GM21786 (cell line): ENCODE measurements around the gene VTCN1.
A peak's percentile ranks its signal among the peaks of the same experiment; 100 is the strongest.
"Not testable (repeated sequence)": the region's sequence is repeated elsewhere in the genome, so short reads cannot be mapped to it uniquely, and the experiment has no call there.

Experiments used
- ATAC-seq: cut with Tn5 transposase; IDR thresholded peaks from one replicate; pipeline ENCODE4 v1.9.1; 2021; ENCODE audit not compliant: unreplicated experiment

VTCN1 gene

DNA sequence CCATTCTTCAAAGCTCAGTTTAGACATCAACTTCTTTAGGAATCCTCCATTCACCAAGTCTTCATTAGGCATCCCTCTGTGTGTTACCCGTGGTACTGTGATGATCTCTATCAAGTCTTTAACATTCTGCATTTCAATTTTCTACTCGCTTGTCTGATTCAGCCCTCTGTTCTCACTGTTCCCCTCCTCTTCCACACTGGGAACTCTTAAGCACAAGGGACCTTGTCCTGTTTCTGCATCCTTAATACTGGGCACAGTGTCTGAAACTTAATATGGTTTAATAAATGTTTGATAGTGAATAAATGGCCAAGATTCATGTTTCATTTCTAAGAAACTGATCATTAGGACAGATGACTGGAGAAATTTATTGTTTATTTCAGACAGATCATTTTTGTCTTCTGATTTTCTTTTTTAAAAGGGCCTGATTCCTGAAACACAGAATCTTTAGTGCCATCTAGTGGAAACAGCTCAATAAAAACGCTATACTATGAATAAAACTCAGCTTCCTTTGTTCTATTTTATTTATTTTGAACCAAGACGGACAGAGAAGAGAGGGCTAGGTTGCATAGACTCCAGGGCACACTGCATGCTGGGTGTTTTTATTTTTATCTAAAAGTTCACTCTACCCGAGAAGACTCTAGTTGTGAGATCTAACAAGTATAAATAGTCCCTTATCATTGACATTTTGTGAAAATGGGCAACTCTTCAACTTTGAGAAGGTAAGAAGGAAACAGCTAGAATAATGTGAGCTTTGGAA lies 82.2 kb downstream of the VTCN1 start:
- no peak for ATAC-seq

GRCh38 chr1:117127795-117128194 lies 82.9 kb downstream of the VTCN1 start:
- ATAC-seq, result no peak

- no peak for ATAC-seq
Measured at GRCh38 chr1:117124661-117125060, 86.1 kb downstream of the VTCN1 start.

DNA sequence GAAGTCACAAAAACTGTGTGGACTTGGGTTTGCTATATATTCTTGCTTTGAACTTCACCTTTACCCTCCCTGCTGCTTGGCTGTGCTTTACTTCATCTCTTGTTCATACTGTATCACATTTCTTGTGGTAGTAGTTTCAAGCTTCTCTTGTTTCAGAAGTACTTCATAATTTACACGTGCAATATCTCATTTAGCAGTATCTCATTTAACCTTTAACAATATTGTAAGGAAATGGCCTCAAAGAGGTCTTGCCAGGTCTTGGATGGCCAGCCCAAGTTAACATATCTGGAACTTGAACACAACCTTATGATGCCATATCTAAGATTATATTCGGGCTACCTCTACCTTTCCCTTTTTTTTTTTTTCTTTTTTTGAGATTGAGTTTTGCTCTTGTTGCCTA lies 87.5 kb downstream of the VTCN1 start:
- no peak for ATAC-seq

DNA sequence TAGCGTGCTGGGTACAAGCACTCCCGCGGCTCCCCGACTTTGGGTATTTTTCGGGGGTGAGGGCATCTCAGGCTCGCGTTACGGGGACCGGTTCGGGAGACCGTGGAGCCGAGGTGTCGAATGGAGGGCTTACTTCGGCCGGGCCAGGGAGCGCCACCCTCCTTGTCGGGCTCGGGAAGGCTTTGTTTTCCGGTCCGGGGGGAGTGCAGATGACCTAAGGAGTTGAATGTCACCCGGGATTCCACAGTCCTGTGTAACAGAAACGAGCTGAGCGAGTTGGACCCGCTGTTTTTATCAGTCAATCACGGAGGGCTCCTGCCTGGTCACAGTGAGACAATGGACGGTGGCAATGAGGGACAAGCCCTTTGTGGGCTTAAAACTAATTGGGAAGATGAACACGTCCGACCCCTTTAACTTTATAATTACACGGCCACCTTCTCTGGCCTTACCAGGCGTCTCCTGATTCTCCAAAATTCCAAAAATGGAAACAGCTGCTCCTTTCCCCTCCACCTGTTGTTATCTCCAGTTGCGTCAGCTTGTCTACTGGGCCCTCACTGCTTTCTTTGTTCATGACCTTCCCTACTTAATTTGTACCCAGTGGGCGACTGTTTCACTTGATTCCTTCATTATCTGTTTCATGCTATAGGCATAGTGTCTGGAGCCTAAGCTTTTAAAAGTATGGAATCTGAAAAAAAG lies 88.2 kb downstream of the VTCN1 start:
- no peak for ATAC-seq

DNA sequence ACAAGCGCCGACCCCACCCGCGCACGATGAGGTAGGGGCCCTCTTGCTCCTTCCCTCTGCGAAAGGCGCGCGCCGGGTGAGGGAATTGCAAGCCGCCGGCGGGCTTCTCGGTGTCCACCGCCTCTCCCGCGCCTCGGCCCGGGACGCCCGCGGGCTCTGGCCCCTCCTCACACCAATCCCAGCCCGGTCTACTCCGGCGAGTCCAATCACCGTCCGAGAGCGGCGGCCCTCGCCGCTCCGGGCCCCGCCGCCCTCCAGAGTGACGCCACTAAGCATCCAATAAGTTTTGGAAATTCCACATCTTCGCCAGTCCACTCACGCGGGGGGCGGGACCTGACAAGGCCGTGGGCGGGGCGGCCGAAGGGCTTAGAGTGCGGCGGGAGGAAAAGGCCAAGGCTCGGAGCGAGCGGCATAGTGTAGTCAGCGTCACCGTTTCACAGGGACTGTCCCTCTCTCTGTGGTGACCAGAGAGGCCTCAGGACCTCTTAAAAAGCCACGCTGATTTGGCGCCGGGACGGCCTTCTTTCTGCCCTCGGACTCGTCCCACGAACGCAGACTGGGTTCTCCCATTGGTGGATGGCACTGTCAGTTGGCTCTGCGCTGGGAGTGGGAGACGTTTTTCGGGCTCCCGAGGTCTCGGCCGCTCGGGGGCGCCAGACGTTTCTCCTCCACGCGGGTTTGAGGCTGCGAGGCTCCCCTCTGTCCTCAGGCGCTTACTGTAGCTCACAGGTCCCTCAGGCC lies 89.0 kb downstream of the VTCN1 start, which contains the start of gene TRIM45:
Gene TRIM45, minus strand, starts transcription at position 161 of the 741 bp plus-strand sequence. CDS start 548 bp downstream, outside the sequence.
- ATAC-seq, result peak; percentile 86

DNA sequence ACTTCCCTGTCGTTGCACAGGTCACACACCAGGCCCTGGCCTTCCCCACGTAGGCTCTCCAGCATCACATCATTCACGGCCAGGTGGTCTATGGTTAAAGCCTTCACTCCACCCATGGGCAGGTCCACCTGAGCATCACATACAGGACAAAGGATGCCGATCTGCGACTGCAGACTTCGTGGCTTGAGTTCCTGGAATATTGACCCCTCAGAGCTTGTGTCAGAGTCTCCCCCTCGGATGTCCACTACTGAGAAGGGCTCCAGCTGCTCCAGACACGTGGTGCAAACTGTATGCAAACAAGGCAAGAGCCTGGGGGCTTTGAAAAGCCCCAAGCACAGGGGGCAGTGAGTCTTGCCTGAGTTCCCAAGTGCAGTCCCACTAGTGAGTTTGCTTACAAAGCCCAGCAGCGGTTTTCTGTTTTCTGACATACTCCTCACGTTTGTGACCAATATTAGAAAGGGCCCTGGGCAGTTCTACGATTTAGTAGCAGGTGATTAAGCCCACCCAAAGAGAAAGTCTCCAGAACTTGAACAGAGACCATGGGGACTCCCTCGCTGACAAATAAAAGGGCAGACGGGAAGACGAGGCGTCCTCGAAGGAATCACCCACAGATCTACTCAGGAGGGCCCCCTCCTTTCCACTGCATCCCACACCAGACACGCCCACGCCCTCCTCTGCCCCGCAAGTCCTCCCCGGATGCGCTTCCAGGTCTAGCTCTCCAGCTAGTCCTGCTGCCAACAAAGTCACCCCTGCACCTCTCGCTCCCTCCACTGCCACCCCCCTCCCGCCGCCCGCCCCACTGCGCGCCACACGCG lies 89.7 kb downstream of the VTCN1 start:
- no peak for ATAC-seq

GRCh38 chr1:117119144-117119543 lies 91.6 kb downstream of the VTCN1 start:
- not testable (repeated sequence) for ATAC-seq

DNA sequence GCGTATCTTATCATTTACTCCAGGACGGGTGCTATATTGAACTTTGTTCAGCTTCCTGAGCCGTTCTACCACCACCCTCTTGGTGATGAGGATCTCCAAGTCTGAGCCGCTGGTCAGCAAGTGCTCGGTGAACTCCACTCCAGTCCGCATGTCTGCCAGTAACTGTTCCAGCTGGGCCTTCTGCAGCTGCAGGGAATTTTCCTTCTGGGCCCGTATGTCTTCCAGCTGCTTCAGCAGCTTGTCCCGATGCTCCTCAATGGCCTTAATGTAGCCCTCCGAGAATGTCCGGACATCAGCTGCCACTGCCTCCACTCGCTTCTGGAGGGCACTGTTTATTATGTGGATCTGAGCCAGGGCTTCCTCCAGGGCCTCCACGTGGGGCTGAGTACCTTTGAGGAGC lies 92.6 kb downstream of the VTCN1 start:
- no peak for ATAC-seq

DNA sequence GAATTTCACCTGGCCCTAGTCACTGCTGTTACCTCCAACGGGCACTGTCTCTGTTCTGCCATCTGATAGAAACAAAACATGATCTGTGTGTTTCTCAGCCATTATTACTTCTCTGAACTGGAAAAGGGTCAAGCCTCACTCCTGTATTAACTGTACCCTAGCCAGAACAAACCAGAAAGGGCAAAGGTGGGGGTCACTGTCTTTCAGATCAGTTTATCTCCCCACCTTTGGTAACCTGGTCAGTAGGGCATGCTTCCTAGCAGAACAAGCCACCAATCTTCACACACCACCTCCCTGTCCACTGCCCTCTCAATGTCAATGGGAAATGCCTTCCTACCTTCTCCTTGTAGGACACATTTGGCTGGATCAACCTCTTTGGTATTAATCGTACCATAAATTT lies 93.0 kb downstream of the VTCN1 start:
- no peak for ATAC-seq

DNA sequence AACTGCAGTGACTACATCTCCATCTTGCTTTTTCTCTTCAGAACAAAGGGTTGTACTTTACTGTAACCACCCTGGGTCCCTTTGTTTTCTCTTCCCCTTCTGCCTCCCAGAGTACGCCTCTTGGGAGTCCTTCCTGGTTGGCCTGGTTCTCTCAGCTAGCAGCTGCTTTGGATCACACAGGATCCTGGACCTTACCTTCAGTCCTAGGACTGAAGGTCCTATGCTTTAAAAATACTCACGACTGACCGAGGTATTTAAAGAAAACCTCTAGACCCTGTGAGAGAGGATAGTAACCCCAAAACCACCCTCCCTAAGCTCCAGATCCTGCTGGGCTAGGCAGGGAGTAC lies 94.0 kb downstream of the VTCN1 start:
- no peak for ATAC-seq

- no peak for ATAC-seq
Measured at GRCh38 chr1:117116090-117116783, 94.5 kb downstream of the VTCN1 start.

GRCh38 chr1:117114877-117115276 lies 95.8 kb downstream of the VTCN1 start:
- ATAC-seq, result no peak

GRCh38 chr1:117113199-117113598 lies 97.5 kb downstream of the VTCN1 start:
- no peak for ATAC-seq

DNA sequence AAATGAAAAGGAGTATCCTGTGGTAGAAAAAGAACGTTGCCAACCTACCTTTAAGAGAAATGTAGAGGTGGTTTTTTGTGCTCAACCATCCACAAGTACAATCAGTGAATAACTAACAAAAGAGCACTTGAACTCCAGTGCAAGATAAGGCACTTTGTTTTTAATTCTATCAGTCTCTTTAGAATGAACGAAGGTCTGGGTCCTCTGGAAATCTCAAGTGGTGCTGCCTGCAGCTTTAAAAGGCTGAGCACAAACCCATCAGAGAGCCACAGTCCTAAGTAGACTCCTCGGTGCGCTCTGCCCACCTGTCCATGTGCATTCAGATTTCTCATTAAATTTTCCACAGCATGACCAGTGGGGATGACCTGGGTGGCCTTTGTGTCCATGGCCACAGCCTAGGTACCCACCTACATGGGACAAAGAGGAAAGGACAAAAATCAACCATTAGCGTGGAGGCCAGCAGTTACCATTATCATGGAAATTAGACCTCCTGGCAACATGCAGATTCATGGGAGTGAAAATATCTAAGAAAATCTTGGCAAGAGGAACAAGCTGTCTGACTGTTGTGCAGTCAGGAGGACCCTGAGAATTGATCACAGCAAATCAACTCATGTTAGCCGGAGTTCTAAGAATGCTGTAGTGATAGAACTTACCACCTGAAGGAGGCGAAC lies 98.5 kb downstream of the VTCN1 start:
- ATAC-seq, result no peak

- no peak for ATAC-seq
Measured at GRCh38 chr1:117110774-117111173, 100.0 kb downstream of the VTCN1 start.

DNA sequence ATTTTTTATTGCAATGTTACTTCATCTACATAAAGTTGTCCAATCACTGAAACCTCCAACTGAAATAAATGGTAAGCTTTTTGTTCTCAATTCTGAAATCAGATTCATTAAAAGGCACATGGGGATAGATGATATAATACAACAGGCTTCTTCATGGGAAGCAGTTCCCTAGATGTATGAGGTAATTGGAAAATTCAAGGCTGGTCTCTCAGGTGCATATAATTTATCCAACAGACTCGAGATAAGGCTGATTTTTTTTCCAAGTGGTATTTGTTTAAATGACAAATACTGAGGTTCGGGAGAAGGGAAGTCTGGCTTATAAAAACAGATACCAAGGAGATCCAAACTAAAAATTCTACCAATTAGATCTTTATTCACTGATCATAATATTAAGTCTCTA lies 103.4 kb downstream of the VTCN1 start:
- no peak for ATAC-seq

GRCh38 chr1:117106478-117106877 lies 104.2 kb downstream of the VTCN1 start:
- no peak for ATAC-seq

- ATAC-seq, result no peak
Measured at GRCh38 chr1:117105722-117106121, 105.0 kb downstream of the VTCN1 start.

DNA sequence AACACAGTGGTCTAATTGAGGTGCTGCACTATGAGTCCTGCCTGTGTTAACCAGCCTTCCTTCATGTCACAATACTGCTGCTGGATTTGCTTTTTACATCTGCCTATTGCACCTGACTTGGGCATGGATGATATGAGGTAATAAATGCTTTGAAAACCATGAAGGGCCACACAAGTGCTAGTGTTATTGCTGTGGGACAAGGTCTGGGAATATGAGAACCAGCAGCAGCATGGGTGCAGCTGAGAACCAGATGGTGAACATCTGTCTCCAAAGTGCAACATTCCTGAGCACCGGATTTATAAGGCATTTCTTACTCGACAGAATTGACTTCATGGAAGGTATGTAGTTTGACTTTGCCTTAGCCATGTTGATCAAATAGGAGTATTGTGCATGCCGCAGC lies 105.7 kb downstream of the VTCN1 start:
- ATAC-seq, result no peak
